HG02798 (cell line): Measurements from ENCODE around the gene CTRB2.

Source experiments
- ATAC-seq: cut with Tn5 transposase; IDR thresholded peaks from one replicate; pipeline ENCODE4 v1.9.1; 2021; ENCODE audit warnings: mild to moderate bottlenecking; ENCODE audit not compliant: unreplicated experiment, poor library complexity

CTRB2 gene

DNA sequence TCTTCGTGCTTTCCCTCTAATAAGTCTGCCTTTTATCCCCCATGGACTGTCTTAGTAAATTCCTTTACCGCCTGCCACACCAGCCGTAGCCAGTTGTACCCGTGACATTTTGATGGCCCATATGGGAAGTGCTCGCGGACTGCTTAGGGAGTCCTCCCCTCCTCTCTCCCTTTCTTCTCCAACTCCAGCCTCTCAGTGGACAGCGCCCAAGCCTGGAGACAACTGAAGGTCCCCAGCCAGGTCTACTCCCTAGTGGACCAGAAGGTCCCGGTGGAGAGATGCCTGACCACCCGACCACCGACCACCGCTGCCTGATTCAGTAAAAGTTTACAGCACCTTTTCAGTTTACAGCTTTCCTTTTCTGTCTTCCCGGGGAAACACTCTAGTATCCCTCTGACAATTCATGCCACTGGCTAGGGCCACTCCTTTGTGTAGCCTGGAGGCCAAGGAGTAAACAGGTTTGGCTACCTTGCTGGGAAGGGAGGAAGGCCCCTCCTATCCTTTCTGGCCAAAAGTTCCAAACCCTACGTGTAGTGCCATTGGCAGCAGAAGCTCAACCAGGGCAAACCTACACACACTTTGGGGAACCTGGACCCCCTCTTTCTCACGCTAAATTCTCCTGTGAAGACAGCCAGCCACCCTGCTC, 18.0 kb downstream of the CTRB2 start:
- no peak for ATAC-seq

DNA sequence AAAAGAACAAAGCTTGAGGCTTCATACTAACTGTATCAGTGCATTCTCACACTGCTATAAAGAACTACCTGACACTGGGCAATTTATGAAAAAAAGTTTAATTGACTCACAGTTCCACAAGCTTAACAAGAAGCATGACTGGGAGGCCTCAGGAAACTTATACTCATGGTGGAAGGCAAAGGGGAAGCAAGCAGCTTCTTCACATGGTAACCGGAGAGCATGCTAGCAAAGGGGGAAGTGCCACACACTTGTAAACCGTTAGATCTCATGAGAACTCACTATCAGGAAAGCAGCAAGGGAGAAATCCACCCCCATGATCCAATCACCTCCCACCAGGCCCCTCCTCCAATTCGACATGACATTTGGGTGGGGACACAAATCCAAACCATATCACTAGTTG, 25.3 kb downstream of the CTRB2 start:
- ATAC-seq, result no peak

- no peak for ATAC-seq
Observed at GRCh38 chr16:75179208-75179607, 27.8 kb downstream of the CTRB2 start.

GRCh38 chr16:75176926-75177325, 30.0 kb downstream of the CTRB2 start:
- no peak for ATAC-seq

DNA sequence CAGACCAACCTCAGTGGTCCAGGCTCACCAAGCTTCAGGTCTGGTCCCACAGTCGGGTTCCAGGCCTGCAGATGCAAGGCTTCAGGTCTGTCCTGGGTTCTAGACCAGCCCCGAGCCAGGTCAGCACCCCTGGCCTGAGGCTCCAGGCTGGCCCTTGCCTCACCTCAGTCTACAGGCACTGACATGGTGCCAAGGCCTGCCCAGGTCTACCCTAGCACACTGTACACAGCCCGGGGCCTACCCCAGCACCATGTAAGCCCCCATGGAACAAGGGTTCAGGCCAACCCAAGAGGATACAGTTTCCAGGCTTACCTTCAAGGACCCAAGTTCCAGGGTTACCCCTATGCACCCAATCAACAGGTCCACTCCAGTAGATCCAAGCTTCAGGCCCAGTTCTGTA, 31.9 kb downstream of the CTRB2 start:
- no peak for ATAC-seq

- ATAC-seq, result no peak
Observed at GRCh38 chr16:75172578-75172977, 34.4 kb downstream of the CTRB2 start.

DNA sequence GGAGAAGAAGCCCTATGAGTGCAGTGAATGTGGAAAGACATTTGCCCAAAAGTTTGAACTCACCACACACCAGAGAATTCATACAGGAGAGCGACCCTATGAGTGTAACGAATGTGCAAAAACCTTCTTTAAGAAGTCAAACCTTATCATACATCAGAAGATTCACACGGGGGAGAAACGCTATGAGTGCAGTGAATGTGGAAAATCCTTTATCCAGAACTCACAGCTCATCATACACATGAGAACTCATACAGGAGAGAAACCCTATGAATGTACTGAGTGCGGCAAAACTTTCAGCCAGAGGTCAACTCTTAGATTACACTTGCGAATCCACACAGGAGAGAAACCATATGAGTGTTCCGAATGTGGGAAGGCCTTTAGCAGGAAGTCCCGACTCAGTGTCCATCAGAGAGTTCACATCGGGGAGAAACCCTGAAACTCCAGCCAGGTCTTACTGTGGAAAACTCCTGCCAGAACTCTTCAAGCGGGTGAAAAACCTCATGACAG, 37.0 kb downstream of the CTRB2 start:
- no peak for ATAC-seq

DNA sequence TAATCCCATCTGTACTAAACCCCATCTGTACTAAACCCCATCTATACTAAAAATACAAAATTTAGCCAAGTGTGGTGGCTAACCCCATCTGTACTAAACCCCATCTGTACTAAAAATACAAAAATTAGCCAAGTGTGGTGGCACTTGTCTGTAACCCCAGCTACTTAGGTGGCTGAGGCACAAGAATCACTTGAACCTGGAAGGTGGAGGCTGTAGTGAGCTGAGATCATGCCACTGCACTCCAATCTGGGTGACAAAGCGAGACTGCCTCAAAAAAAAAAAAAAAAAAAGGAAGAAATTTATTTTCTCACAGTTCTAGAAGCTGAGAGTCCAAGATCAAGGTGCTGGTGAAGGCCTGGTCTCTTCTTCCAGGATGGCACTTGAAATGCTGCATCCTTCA, 46.6 kb downstream of the CTRB2 start:
- no peak for ATAC-seq
